GM19463 (cell line): ENCODE results near the gene AJAP1.

Experiments used
- ATAC-seq: cut with Tn5 transposase; IDR thresholded peaks from one replicate; pipeline ENCODE4 v1.9.1; 2021; ENCODE audit warnings: mild to moderate bottlenecking, moderate library complexity; ENCODE audit not compliant: unreplicated experiment

The AJAP1 gene

DNA sequence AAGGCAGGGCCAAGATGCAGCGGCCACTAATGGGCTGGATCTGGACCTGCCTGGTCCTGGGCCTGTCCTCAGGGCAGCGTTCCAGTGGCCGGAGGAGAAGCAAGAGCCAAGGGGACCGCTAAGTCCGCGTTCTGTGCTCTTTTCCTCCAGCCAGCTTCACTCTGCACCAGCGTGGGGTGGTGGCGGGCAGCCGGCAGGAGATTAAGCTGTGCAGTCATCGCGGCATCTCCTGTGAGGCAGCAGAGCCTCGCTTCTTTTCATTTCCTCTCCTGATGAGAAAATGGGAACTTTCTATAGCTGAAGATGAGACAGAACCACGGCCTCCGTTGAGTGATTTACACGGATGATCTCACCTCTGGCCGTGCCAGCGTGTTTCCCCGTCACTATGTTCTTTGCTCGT, 43.4 kb downstream of the AJAP1 start:
- no peak for ATAC-seq

DNA sequence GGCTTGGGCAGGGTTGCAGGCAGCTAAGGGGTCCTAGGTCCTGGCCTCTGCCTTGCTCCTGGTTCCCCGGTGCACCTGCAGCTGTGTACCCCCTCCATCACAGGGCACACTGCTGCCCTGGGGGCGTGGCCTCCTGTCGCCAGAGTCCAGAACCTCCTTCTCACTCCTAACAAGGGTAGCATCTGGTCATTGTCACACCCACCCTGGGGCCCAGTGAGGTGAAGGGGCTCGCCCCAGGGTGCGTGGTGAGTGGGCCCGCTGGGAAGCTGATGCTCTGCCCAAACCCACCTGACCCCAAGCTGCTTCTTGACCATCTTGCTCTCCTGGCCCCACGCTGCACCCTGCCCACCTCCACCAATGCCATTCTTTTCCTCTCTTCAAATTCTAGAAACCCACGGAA, 44.5 kb downstream of the AJAP1 start:
- ATAC-seq = no peak

DNA sequence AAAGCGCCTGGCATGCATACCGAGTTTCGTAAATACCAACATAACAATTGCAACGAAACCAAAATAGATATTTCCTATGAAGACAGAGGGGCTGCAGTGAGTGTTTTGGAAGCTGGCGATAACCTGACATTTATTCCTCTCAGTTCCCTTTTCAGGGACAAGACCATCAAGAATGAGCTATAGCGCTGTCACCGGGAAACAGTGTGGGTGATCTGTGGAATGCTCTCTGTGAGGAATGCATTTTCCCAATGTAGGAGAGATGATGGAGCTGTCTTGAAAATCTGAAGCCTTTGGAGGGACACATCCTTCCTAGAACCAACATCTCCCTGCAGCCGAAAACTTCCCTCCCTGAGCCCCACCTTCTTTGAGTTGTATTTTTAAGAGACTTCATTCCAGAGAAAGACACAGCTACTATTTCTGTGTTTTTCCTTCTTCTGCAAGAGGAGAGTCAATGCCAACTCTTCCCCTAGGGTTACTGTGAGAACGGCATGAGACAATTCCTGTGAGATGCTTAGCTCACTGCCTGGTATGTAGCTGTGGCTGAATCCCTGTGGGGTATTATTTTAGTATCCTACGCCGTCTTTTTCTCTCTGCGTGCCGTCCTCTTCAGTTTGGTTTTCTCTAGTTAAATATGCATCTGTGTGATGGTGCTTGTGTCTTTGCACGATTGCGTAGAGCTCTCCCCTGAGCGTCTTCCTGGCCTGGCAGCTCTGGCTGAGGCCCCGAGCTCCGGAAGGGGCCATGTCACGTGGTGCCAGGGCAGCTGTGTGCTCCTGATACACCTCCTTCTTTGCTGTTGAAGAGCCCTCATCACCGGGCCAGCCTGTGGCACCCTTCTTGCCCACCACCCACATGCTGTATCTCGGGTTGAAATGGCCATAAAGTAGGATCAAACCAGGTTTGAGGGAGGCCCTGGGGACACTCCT, 45.2 kb downstream of the AJAP1 start:
- ATAC-seq = no peak

DNA sequence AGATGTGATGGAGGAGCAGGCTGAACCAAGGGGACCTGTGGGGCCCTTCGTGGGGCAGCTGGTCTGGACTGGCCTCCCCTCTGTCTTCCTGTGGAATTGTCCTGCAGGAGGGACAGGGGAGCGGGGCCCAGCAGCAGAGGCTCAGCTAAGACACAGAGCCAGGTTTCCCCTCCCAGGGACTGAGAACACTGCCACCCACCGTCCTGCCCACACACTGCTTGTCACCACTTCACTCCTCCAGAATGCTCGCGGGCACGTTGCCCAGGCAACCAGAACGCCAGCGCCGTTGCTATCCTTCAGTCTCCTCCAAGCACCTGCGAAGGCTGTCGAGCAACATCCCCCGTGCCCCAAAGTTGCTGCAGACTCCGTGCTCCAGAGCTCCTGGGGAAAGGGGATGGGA, 46.4 kb downstream of the AJAP1 start:
- no peak for ATAC-seq

DNA sequence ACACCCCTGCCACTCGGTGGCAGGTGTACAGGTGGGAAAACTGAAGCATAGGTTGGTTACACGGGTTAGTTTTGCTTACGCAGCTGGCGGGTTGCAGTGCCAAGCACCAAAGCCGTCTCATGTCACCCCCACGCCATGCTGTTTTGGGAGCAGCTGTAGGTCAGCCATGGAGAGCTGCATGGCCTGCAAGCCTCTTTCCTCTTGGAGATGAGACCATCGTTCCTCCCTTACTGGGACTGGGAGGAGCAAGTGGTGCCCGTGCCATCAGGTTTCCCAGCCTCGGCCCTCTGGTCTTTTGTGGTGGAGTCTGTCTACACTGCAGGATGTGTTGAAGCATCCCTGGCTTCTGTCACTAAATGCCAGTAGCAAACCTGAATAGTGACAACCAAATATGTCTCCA, 46.9 kb downstream of the AJAP1 start:
- ATAC-seq = no peak

DNA sequence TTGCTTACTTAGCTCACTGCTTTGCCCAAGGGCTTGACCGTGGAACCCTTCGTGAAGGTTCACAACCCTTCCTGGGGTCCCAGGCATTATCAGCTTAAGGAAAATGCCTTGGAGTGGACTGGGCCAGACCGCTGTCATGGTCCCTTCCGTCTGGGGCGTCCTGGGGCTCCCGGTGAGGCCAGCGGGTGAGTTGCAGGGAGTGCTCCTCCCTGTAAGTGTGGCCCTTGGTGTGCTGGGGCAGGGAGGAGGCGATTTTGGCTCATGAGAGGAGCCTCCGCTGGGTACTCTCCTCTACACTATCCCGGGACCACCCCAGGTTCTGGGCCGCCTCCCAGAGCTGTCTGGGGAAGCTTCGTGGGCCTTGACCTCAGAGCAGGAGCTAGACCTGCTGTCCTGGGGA, 48.1 kb downstream of the AJAP1 start:
- ATAC-seq = no peak

DNA sequence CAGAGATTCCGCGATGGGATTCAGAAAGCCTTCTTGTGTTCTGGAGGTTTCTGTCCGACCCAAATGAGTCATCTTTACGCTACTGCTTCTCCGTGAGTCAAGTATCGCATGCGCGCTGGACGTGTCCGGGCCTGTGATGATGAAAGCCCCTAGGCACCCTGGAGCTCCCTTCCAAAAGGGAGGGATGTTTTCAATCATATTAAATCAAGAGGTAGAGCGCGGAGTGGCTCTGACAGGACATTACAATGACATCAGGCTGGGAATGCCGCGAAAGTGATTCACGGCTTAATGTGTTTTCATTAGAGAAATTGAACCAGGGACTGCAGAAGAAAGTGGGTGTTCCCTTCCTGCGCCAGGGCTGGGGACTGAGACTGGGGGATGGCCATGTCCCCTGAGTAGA, 48.5 kb downstream of the AJAP1 start:
- no peak for ATAC-seq

DNA sequence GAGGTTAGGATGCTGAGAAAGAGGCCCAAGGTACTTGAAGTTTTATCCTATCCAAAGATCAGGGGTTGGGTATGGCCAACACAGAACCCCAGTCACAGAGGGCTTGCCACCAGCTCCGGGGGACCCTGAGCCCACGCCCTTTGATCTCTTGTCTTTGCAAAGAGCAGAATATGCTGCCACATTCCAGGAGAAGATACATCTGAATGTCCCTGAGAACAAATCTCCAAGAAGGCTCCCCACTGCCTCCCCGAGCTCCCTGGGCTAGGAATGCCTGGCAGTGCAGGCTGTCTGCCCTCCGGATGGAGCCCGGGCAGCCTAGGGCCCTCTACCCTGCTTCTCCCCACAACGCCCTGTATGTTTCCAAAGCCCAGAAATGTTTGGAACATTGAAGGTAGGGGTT, 49.2 kb downstream of the AJAP1 start:
- ATAC-seq = no peak

DNA sequence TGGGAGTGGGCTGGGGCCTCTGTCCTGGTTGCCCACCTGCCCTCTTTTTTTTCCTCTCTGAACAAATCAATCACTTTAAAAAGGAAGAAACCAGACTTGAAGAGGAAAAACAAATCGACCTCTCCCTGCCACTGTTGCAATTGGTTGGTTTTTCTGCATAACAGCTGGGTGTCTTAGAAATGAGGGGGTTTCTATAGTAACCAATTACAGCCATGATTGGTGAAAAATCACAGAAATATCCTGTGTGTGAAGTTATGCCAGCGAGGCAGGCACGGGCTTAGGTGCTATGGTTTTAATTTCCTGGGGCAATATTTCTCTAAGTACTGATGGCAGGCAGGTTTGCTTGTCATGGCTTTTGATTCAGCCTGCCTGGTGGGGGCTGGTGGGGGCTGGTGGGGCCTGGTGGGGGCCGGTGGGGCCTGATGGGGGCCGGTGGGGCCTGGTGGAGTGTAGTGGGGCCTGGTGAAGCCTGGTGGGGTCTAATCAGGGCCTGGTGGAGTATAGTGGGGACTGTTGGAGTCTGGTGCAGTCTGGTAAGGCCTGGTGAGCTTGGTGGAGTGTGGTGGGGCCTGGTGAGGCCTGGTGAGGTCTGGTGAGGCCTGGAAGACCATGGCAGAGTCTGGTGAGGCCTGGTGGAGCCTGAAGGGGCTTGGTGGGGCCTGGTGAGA, 54.6 kb downstream of the AJAP1 start:
- ATAC-seq = no peak

DNA sequence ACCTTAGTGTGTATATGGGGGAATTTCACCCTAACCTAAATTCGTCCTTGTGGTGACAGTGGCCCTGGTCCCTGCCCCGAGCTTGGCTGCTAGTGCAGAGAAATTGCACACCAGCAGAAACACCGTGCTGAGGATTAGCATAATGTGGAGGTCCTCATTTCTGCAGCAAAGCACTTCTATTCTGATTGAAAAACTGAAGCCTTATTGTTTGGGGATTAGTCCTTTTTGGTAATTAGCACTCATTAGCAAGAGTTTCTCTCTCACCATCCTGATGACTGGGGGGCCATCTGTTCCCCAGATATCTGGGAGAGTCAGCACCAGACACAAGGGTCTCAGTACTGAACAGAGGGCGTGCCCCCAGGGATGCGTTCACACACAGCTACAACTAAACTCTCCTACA, 55.2 kb downstream of the AJAP1 start:
- no peak for ATAC-seq

DNA sequence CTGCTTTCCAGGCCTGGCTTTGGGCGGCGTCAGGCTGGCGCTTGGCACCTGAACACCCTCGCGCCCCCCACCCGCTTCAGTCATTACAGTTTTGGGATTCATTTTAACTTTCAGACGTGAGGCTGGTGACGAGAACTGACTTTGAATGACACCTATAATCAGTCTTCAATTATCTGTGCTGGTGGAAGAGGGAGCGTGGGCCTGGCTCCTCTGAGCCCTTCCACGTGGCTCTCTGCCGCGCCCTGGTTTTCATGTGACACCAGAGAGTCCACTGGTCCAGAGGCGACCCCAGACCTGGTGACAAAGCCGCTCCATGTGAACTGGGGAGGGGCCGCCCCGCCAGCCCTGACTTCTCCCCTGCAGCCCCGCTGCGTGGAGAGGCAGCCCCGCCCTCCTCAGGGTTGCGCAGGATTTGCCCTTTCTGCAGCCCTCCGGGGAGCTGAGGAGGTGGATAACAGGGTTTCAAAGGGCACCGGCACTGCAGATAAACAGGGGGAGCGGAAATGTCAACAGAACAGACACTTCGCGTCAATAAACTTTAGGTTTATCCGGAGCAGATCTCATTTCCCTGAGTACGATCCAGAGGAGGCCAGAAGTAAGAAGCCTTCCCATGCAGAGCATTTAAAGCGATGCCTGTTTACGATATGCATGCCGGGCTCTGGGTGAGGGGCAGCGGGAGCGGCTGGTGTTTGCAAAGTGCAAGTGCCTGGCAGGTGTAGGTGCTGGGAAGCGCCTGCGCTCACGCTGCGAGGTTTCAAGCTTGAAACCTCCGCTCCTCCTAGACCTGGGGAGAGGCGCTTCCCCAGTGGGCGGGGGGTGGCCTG, 56.4 kb downstream of the AJAP1 start:
- ATAC-seq = no peak

DNA sequence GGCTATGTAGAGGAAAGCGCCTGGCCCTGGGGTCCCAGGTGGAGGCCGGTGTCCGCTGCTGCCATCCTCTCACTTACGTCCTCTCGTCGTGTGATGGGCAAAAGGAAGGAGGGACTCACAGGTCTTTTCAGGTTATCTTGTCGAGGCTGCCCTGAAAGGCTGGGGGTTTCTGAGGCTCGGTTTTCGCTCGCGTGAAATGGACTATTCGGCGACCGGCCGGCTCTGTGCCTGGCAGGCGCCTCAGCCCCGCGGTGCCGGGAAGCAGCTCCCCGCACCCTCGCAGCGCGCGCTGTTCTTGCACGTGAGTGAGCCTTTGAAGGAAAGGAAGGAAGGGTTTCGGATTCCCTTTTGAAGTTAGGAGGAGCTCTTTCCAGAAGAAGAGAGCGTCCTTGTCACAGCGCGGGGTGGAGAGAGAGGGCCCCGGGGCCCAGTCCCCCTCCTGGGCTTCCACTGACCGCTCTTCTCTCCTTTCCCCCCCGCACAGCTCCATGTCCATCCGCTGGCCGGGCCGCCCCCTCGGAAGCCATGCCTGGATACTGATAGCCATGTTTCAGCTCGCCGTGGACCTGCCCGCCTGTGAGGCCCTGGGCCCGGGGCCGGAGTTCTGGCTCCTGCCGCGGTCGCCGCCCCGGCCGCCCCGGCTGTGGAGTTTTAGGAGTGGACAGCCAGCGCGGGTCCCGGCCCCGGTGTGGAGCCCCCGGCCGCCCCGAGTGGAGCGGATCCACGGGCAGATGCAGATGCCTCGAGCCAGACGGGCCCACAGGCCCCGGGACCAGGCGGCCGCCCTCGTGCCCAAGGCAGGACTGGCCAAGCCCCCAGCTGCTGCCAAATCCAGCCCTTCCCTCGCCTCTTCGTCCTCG, 57.2 kb downstream of the AJAP1 start:
- ATAC-seq = no peak

DNA sequence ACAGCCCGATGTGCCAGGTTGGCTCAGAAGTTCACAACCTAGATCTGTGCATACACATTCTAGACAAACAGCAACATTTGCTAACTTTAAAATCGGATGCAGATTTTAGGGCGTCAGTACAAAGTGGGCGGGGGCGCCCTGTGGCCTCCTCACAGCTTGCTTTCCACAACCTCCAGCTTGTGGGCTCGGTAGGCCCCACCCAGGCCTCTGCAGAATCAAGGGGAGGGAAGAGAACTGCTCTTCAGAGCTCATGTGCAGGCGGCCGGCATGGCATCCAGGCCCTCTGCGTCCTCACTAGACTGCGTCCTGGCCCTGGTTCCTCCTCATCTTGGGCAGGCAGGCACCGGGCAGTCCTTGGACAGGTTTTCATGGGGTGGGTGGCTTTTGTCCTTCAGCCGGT, 59.3 kb downstream of the AJAP1 start:
- ATAC-seq = no peak

DNA sequence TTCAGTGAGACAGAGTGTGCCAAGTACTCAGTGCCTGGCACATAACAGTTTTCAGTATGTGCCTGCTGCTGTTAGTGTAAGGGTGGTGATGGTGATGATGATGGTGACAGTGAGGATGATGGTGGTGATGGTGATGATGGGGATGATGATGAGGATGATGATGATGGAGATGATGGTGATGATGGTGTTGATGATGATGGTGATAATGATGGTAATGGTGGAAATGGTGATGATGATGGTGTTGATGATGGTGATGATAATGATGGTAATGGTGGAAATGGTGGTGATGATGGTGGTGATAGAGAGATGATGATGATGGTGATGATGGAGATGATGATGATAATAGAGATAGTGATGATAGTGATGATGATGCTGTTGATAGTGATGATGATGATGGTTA, 62.0 kb downstream of the AJAP1 start:
- ATAC-seq = no peak

DNA sequence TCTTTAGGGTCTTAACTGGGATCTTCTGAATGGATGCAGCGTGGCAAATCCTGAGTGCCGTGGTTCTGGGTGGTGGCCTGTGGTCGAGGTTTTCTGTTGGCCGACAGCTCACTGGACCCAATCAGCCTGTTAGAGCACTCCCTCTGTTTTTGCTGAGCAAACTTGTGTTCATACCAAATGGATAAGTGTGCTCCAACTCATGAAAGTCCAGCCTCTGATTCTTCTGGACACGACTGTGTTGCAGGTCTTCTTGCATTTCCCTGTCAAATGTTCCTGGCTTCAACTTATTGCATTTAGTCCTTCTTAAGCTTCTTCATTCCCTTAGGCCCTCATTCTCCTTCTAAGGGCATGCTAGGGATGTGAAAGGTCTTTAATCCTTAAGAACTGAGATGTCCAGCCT, 63.7 kb downstream of the AJAP1 start:
- ATAC-seq = no peak

DNA sequence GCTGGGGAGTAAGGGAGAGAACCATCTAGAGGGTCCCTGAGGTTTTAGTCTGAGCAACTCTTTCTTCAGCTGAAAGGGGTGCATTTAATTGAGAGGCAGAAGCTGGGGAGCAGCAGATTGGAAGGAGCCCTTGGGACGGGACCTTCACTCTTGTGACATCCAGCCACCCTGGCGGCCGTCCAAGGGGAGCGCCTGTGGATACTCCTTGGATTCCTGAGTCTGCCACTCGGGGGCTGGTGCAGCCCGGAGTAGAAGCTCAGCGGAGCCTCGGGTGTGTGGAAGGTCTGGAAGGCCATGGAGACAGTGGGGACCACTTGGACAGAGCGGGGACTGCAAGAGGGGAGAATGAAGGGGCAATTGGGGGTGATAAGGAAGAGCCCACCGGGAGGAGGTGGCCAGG, 68.7 kb downstream of the AJAP1 start:
- no peak for ATAC-seq

DNA sequence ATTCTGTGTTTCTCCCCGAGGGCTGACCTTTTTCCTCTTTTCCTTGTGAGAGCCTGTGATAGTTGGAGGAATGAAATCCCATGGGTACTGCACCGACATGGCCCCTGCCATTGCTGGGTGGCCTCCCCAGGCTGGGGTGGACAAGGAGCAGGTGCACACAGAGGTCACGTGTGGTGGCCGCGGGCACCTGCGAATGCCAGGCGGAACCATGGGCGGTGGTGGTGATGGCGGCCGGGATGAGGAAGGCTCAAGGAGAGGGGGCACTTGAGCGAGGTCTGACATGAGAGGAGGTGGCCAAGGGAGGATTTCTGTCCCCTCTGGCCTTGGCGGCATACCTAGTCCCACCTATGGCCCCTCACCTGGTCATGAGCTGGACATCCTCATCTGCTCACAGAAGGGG, 69.6 kb downstream of the AJAP1 start:
- no peak for ATAC-seq

DNA sequence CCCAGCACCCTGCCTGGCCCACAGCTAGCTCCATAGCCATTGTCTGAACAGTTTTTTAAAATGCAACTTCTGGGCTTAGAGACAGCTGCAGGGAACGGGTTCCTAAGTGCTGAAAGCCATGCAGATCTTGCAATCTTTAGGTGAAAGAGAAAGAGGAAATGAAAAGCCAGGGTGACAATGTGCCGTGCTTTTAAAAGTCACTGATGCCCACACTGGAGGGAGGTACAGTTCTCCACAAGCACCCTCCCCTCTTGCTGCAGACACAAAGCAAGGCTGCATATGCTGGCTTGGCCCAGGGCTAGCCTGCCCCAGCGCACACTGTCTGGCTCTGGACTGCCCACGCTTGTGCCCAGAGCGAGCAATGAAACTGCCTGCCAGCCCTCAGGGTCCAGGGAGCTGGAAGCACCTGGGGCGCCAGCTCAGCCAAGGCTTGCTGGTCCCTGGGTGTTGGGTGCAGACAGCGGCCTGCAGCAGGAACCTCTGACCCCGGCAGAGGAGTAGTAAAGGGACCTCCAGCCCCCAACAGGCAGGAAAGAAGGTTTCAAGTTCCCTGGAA, 70.4 kb downstream of the AJAP1 start:
- no peak for ATAC-seq

DNA sequence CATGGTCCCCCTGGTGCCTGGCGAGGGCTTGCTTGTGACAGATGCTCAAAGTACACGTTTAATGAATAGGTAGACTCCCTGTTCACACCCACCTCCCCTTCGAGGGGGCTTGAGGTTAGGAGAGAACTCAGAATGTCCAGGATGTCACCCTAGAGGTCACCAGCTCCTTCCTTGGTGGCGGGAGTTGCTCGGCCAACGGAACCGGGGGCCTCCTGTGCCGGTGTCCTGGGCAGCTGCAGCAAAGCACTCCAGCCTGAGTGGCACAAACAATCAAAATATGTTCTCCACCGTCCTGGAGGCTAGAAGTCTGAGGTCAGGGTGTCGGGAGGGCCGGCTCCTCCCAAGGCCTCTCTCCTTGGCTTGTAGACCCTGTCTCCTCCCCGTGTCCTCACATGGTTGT, 71.0 kb downstream of the AJAP1 start:
- ATAC-seq = no peak

DNA sequence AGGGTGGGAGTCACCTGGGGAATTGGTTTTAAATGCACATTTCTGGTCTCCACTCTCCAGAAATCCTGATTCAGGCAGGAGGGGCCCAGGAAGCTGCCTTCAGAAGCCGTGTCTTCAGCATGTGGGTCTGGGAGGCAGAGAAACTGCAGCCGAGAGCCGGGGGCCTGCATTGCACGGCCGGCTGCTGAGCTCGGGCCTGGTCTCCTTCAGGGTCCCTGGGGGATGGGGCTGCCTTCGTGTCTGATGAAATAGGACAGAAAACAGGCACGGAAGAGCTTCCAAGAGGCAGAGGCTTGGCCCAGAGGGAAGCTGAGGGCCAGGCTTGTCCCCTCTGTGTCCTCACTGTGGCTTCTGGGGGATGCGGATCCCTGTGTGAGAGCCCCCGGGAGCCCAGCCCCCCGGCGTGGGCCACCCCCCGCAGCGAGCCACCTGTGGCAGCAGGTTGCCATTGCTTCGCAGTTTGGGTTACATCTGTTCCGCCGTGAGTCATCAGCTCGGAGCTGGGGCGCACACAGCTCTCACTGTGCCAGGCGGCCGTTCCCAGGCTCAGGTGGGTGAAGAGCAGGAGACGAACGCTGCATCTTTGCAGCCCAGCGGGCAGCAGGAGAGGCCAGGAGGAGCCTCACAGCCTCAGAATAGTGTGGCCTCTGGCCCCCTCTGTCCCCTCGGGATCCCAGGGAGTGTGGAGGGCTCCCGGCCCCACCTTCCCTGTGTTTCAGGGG, 72.4 kb downstream of the AJAP1 start:
- no peak for ATAC-seq
